ENCODE results near the gene CUX1. TPM values are rescaled to one million over a fixed set of nuclear protein-coding genes. Genes with fewer than 3 reads are reported as not detected.
"Not testable (repeated sequence)": the region's sequence is repeated elsewhere in the genome, so short reads cannot be mapped to it uniquely, and the experiment has no call there.

Gene CUX1
- total RNA-seq, 4 donors from 2014 or later = 52.5 to 93.6 (median 63.7) TPM

GRCh38 chr7:101848208-101848951, 31.0 kb downstream of the CUX1 start:
- WGBS = 47% methylated on average over 8 of the region's 8 CpGs
- H3K27ac ChIP-seq = no peak overlapping the region
- DNase-seq (ENCODE audit: low spot score in 2 of 2) = no peak
- TF ChIP-seq POLR2A (IDR thresholded peaks at IDR 0.05) (no peak), CTCF (IDR thresholded peaks at IDR 0.05) (no peak), EP300 (IDR thresholded peaks at IDR 0.05) (no peak), POLR2AphosphoS5 (IDR thresholded peaks at IDR 0.05) (no peak)
- no peaks in the 10 kb centered on the region for H3K27me3 ChIP-seq
- peaks cover 16% of the 10 kb centered on the region for H3K4me1 ChIP-seq
- H3K9me3 ChIP-seq = no peaks in the 10 kb centered on the region
- no peak overlapping the region for H3K4me3 ChIP-seq
- no peaks in the 10 kb centered on the region for H3K36me3 ChIP-seq

GRCh38 chr7:101849314-101849713, 31.9 kb downstream of the CUX1 start:
- H3K4me1 ChIP-seq = peaks cover 16% of the 10 kb centered on the region
- not testable (repeated sequence) for H3K9me3 ChIP-seq; H3K36me3 ChIP-seq; DNase-seq (ENCODE audit: low spot score in 2 of 2); H3K27me3 ChIP-seq; H3K27ac ChIP-seq; H3K4me3 ChIP-seq
- 100% methylated on average over 2 of the region's 2 CpGs for WGBS

- WGBS = 90% methylated on average over 5 of the region's 5 CpGs
- DNase-seq (ENCODE audit: low spot score in 2 of 2) = not testable (repeated sequence)
Observed at GRCh38 chr7:101852364-101852763, 34.9 kb downstream of the CUX1 start.

GRCh38 chr7:101853684-101854083, 36.3 kb downstream of the CUX1 start:
- Histone ChIP-seq H3K9me3 (no peaks in the 10 kb centered on the region), H3K4me3 (no peak overlapping the region), H3K36me3 (no peaks in the 10 kb centered on the region), H3K4me1 (peaks cover 4% of the 10 kb centered on the region), H3K27me3 (no peaks in the 10 kb centered on the region), H3K27ac (no peak overlapping the region)
- no peak for DNase-seq (ENCODE audit: low spot score in 2 of 2)
- TF ChIP-seq POLR2AphosphoS5 (IDR thresholded peaks at IDR 0.05) (no peak), CTCF (IDR thresholded peaks at IDR 0.05) (no peak), POLR2A (IDR thresholded peaks at IDR 0.05) (no peak), EP300 (IDR thresholded peaks at IDR 0.05) (no peak)
- 94% methylated on average over 7 of the region's 7 CpGs for WGBS

More at GRCh38 chr7:101852364-101852763, 34.9 kb downstream of the CUX1 start:
- H3K9me3 ChIP-seq, H3K4me3 ChIP-seq, H3K27me3 ChIP-seq, H3K27ac ChIP-seq, H3K36me3 ChIP-seq: not testable (repeated sequence)
- peaks cover 10% of the 10 kb centered on the region for H3K4me1 ChIP-seq

- Histone ChIP-seq H3K36me3 (no peaks in the 10 kb centered on the region), H3K27ac (no peak overlapping the region), H3K4me1 (peaks cover 7% of the 10 kb centered on the region), H3K9me3 (no peaks in the 10 kb centered on the region), H3K4me3 (no peak overlapping the region), H3K27me3 (no peaks in the 10 kb centered on the region)
- TF ChIP-seq POLR2A (IDR thresholded peaks at IDR 0.05) (no peak), EP300 (IDR thresholded peaks at IDR 0.05) (no peak)
- WGBS = 94% methylated on average over 10 of the region's 10 CpGs
- DNase-seq (ENCODE audit: low spot score in 2 of 2) = no peak
Observed at GRCh38 chr7:101854084-101854865, 36.8 kb downstream of the CUX1 start.

GRCh38 chr7:101856473-101857357, 39.3 kb downstream of the CUX1 start:
- H3K27me3 ChIP-seq = no peaks in the 10 kb centered on the region
- WGBS = 62% methylated on average over 33 of the region's 33 CpGs
- peak overlapping the region; percentile 69 for H3K27ac ChIP-seq
- DNase-seq (ENCODE audit: low spot score in 2 of 2) = peak; percentile 89 to 93
- no peaks in the 10 kb centered on the region for H3K9me3 ChIP-seq
- H3K4me1 ChIP-seq = peaks cover 18% of the 10 kb centered on the region
- H3K36me3 ChIP-seq = no peaks in the 10 kb centered on the region
- peak overlapping the region; percentile 34 for H3K4me3 ChIP-seq
- no peak for TF ChIP-seq POLR2AphosphoS5 (IDR thresholded peaks at IDR 0.05)
- no peak for TF ChIP-seq EP300 (IDR thresholded peaks at IDR 0.05)
- TF ChIP-seq POLR2A (IDR thresholded peaks at IDR 0.05) = no peak
- peak; percentile 11 to 25 for TF ChIP-seq CTCF (IDR thresholded peaks at IDR 0.05)

Data from suprapubic skin (tissue), 4 donors.